MM.1S (cell line): ENCODE results near the gene ARMCX5.
A peak's percentile ranks its signal among the peaks of the same experiment; 100 is the strongest.

Source experiments
- DNase-seq: peaks from one replicate; pipeline ENCODE4 v3.0.0-alpha.2; 2015
- H2AFZ ChIP-seq: fragments of 300-600 bp; sonication (generic); 2 replicates; pipeline ENCODE4 v1.6.0; 2016; ENCODE audit warnings: antibody characterized with exemption, low read length
- H3F3A ChIP-seq: fragments of 300-600 bp; sonication (generic); 2 replicates; pipeline ENCODE4 v1.6.1; 2016; ENCODE audit warnings: mild to moderate bottlenecking, antibody characterized with exemption, low read length, moderate library complexity, mixed read lengths; ENCODE audit not compliant: insufficient read depth
- H3K27ac ChIP-seq: fragments of 300-600 bp; sonication (generic); 2 replicates; pipeline ENCODE4 v1.5.1; 2016; ENCODE audit warnings: mild to moderate bottlenecking, low read length
- H3K27me3 ChIP-seq: fragments of 300-600 bp; sonication (generic); replicated peaks from 2 replicates; pipeline ENCODE4 v1.6.0; 2016; ENCODE audit warnings: low read length; ENCODE audit not compliant: insufficient read depth
- H3K36me3 ChIP-seq: fragments of 300-600 bp; sonication (generic); replicated peaks from 2 replicates; pipeline ENCODE4 v1.6.1; 2016; ENCODE audit warnings: mild to moderate bottlenecking, low read length, mixed read lengths; ENCODE audit not compliant: insufficient read depth
- H3K4me1 ChIP-seq: fragments of 300-600 bp; sonication (generic); 2 replicates; pipeline ENCODE4 v1.6.1; 2016; ENCODE audit warnings: low read length, mixed read lengths
- H3K4me2 ChIP-seq: fragments of 300-600 bp; sonication (generic); 2 replicates; pipeline ENCODE4 v1.6.0; 2016; ENCODE audit warnings: low read depth, low read length
- H3K4me3 ChIP-seq: fragments of 300-600 bp; sonication (generic); 2 replicates; pipeline ENCODE4 v1.5.1; 2016; ENCODE audit warnings: low read length, mixed read lengths
- H3K79me2 ChIP-seq: fragments of 300-600 bp; sonication (generic); 2 replicates; pipeline ENCODE4 v1.6.1; 2016; ENCODE audit warnings: mixed run types, low read length, mixed read lengths
- H3K9ac ChIP-seq: fragments of 300-600 bp; sonication (generic); 2 replicates; pipeline ENCODE4 v1.6.1; 2016; ENCODE audit warnings: low read length, mixed read lengths
- H3K9me2 ChIP-seq: fragments of 300-600 bp; sonication (generic); replicated peaks from 2 replicates; pipeline ENCODE4 v1.6.1; 2016; ENCODE audit warnings: mild to moderate bottlenecking, low read length, mixed read lengths; ENCODE audit not compliant: insufficient read depth
- H3K9me3 ChIP-seq: fragments of 300-600 bp; sonication (generic); replicated peaks from 2 replicates; pipeline ENCODE4 v1.6.1; 2016; ENCODE audit warnings: mild to moderate bottlenecking, low read length, mixed read lengths; ENCODE audit not compliant: insufficient read depth
- H4K20me1 ChIP-seq: fragments of 300-600 bp; sonication (generic); 2 replicates; pipeline ENCODE4 v1.6.1; 2016; ENCODE audit warnings: mild to moderate bottlenecking, low read length, moderate library complexity, mixed read lengths; ENCODE audit not compliant: insufficient read depth
- EZH2 ChIP-seq: fragments of 300-600 bp; sonication (generic); optimal IDR thresholded peaks from 2 replicates; pipeline ENCODE3; 2017; ENCODE audit warnings: low read depth, mild to moderate bottlenecking, antibody characterized with exemption, low read length, mixed read lengths
- TF ChIP-seq, protein P1 (sequence below): fragments of 300-600 bp; sonication (generic); IDR thresholded peaks from 2 replicates; pipeline ENCODE4 v1.5.1; 2016; ENCODE audit warnings: antibody characterized with exemption, low read length, mixed read lengths

Gene ARMCX5

DNA sequence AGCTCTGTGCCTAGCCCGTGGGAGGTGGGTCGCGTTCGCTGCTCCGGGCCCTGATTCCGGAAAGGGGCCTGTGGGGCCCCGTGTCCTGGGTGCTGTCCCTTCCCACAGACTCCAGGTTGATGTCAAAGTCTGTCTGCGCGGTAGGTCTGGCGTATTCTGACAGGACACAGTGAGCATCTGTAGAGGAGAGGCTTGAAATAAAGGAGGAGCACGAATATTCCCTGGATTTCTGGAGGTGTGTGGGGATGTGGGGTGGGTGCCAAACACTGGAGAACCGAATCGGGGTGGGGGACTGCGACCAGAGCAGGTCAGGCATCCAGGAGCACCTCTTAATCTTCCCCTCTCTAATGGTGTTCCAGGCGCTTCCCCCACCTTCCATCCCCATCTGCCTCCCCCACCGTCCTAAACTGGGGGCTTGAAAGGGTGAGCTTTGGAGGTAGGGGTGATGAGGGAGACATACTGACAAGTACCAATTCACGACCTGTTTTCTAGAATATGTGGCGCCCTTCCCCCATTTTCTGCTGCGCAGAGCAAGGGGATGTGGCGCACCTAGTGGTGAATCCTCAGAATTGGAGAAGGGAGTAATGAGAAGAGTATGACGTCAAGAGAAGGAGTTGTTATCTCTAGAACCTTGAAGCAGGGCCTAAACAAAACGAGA lies 52.8 kb downstream of the ARMCX5 start:
- Histone ChIP-seq H3K9ac (no peak overlapping the region), H3K27me3 (no peaks in the 10 kb centered on the region), H3K4me3 (0 out of 2 replicates have a peak overlapping the region, but pooled peaks have one; percentile 46), H3K27ac (no peak overlapping the region), H3K4me2 (peak overlapping the region; percentile 66; the same call in 1 of the 2 replicates), H3K4me1 (no peaks in the 10 kb centered on the region), H3K79me2 (no peaks in the 10 kb centered on the region), H3F3A (no peaks in the 10 kb centered on the region), H2AFZ (0 out of 2 replicates have a peak overlapping the region, but pooled peaks have one; percentile 35), H3K36me3 (no peaks in the 10 kb centered on the region), H3K9me3 (no peaks in the 10 kb centered on the region), H4K20me1 (no peaks in the 10 kb centered on the region), H3K9me2 (no peaks in the 10 kb centered on the region)
- DNase-seq, result no peak
- TF ChIP-seq, protein P1, sequence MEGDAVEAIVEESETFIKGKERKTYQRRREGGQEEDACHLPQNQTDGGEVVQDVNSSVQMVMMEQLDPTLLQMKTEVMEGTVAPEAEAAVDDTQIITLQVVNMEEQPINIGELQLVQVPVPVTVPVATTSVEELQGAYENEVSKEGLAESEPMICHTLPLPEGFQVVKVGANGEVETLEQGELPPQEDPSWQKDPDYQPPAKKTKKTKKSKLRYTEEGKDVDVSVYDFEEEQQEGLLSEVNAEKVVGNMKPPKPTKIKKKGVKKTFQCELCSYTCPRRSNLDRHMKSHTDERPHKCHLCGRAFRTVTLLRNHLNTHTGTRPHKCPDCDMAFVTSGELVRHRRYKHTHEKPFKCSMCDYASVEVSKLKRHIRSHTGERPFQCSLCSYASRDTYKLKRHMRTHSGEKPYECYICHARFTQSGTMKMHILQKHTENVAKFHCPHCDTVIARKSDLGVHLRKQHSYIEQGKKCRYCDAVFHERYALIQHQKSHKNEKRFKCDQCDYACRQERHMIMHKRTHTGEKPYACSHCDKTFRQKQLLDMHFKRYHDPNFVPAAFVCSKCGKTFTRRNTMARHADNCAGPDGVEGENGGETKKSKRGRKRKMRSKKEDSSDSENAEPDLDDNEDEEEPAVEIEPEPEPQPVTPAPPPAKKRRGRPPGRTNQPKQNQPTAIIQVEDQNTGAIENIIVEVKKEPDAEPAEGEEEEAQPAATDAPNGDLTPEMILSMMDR, result peak; percentile 15; the same call in 1 of the 2 replicates
- no peak for TF ChIP-seq EZH2
